Loucy (cell line): ENCODE measurements around the gene FREM1.

ENCODE experiments used
- CTCF ChIP-seq: fragments of 200-600 bp; sonication (generic); conservative IDR thresholded peaks from 2 replicates; pipeline ENCODE4 v1.5.1; 2014; ENCODE audit warnings: mild to moderate bottlenecking, antibody characterized with exemption, low read length
- EZH2phosphoT487 ChIP-seq: fragments of 200-600 bp; IDR thresholded peaks from 2 replicates; pipeline ENCODE4 v1.6.1; 2018; ENCODE audit warnings: antibody characterized with exemption, mild to moderate bottlenecking, moderate library complexity, borderline replicate concordance

GRCh38 chr9:14889451-14889850, 20.8 kb downstream of the FREM1 start:
- TF ChIP-seq CTCF (no peak), EZH2phosphoT487 (no peak)
